Amniotic epithelial cell (primary cell): ENCODE results near the gene KCNC1.

Experiments used
- DNase-seq: peaks from one replicate; pipeline ENCODE4 v3.0.0-alpha.2; 2010; ENCODE audit warnings: low read depth

KCNC1 gene

GRCh38 chr11:17773674-17774073 is 39.1 kb downstream of the KCNC1 start:
- no peak for DNase-seq

- DNase-seq = no peak
Observed at GRCh38 chr11:17774232-17775034, 39.9 kb downstream of the KCNC1 start.

GRCh38 chr11:17775035-17775348 is 40.4 kb downstream of the KCNC1 start:
- DNase-seq = no peak

- no peak for DNase-seq
Observed at GRCh38 chr11:17775507-17776211, 41.1 kb downstream of the KCNC1 start.

- DNase-seq = no peak
Observed at GRCh38 chr11:17776212-17776875, 41.8 kb downstream of the KCNC1 start.

GRCh38 chr11:17777086-17777737 is 42.6 kb downstream of the KCNC1 start:
- no peak for DNase-seq

GRCh38 chr11:17777738-17778091 is 43.1 kb downstream of the KCNC1 start:
- DNase-seq = no peak

GRCh38 chr11:17778352-17778751 is 43.8 kb downstream of the KCNC1 start:
- DNase-seq = no peak

GRCh38 chr11:17778956-17779860 is 44.6 kb downstream of the KCNC1 start:
- DNase-seq = no peak

- DNase-seq = no peak
Observed at GRCh38 chr11:17779861-17780594, 45.4 kb downstream of the KCNC1 start.

GRCh38 chr11:17780668-17781067 is 46.1 kb downstream of the KCNC1 start:
- no peak for DNase-seq

GRCh38 chr11:17781221-17781620 is 46.6 kb downstream of the KCNC1 start:
- DNase-seq = no peak

- no peak for DNase-seq
Observed at GRCh38 chr11:17781626-17782025, 47.0 kb downstream of the KCNC1 start.

- DNase-seq = no peak
Observed at GRCh38 chr11:17782145-17782544, 47.6 kb downstream of the KCNC1 start.

GRCh38 chr11:17782603-17783337 is 48.2 kb downstream of the KCNC1 start:
- no peak for DNase-seq

- no peak for DNase-seq
Observed at GRCh38 chr11:17783878-17784277, 49.3 kb downstream of the KCNC1 start.

- peak; percentile 48 for DNase-seq
Observed at GRCh38 chr11:17786824-17787525, 52.4 kb downstream of the KCNC1 start.

GRCh38 chr11:17788084-17788483 is 53.5 kb downstream of the KCNC1 start:
- DNase-seq = no peak

- DNase-seq = peak; percentile 75
Observed at GRCh38 chr11:17790453-17790852, 55.9 kb downstream of the KCNC1 start.

- DNase-seq = peak; percentile 7
Observed at GRCh38 chr11:17791144-17791543, 56.6 kb downstream of the KCNC1 start.
